NCI-H1694 (cell line): Measurements from ENCODE around the gene FSIP1.
A peak's percentile ranks its signal among the peaks of the same experiment; 100 is the strongest.

Source experiments
- DNase-seq: peaks from one replicate; lab custom pipeline; 2025; lab: John Stamatoyannopoulos, UW

Gene FSIP1

DNA sequence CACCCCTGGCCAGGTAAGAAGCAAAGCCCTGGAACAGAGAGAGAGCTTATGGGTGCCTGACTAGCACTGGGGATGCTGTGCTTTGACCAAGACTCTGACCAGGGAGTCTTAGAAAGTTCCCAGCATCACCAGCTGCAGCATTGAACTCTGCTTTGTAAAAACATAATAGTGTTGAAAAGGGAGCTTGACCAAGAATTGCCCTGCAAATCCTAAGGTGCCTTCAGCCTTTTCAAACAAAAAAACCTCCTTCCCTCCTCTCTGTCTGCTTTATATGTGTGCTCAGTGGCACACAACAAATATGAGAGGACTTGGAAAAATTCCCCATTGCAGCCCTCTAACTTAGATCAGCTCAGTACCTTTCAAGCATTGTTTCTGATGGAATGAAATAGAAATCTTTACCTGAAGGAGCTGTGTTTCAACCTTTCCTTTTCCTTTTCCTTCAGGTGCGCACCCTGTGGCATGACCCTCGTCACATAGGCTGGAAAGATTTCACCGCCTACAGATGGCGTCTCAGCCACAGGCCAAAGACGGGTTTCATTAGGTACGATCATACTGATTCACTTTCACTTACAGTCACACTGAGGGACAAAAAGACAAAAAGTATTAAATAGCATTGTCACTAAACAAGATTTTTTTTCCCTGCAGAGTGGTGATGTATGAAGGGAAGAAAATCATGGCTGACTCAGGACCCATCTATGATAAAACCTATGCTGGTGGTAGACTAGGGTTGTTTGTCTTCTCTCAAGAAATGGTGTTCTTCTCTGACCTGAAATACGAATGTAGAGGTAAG is 188.8 kb downstream of the FSIP1 start:
- DNase-seq: no peak

DNA sequence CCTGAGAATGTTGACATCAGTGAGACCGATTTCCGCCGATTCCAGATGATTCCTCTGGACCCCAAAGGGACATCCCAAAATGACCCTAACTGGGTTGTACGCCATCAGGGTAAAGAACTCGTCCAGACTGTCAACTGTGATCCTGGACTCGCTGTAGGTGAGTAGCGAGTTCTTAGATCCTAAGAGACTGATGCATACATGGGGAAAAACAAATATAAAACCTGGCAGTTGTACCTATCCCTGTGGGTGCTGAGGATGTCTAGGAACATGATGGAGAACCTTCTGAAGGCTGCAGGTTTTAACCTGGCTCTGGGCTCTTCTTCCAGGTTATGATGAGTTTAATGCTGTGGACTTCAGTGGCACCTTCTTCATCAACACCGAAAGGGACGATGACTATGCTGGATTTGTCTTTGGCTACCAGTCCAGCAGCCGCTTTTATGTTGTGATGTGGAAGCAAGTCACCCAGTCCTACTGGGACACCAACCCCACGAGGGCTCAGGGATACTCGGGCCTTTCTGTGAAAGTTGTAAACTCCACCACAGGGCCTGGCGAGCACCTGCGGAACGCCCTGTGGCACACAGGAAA is 189.5 kb downstream of the FSIP1 start:
- DNase-seq: no peak

DNA sequence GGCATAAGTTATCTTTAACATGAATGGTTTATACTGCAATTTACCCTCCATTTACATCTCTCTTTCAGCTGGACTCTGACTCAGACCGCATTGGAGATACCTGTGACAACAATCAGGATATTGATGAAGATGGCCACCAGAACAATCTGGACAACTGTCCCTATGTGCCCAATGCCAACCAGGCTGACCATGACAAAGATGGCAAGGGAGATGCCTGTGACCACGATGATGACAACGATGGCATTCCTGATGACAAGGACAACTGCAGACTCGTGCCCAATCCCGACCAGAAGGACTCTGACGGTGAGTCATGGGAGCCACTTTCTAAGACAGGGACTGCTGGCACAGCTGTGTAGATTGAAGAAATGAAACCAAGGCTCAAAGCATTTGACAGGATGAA is 190.1 kb downstream of the FSIP1 start:
- DNase-seq: no peak

DNA sequence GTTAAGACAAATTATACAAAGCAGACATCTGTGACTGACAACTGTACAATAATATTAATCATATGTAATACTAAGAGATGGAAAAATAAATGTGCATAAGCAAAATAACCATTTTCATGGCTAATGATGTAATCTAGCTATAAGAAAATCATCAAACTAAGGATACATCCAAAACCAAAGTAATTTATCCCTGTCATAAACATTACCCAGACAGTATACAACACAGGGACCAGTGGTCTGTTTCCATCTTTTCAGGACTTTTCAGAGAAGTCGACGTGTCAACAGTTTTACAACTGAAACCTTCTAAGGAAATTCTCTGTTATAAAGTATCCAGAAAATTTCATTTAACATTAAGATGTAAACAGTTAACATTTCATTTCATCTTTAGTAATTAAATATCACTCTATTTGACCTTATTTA is 190.7 kb downstream of the FSIP1 start:
- DNase-seq: no peak

GRCh38 chr15:39591141-39591895 is 191.3 kb downstream of the FSIP1 start:
- DNase-seq: no peak

GRCh38 chr15:39589815-39590644 is 192.6 kb downstream of the FSIP1 start:
- no peak for DNase-seq

DNA sequence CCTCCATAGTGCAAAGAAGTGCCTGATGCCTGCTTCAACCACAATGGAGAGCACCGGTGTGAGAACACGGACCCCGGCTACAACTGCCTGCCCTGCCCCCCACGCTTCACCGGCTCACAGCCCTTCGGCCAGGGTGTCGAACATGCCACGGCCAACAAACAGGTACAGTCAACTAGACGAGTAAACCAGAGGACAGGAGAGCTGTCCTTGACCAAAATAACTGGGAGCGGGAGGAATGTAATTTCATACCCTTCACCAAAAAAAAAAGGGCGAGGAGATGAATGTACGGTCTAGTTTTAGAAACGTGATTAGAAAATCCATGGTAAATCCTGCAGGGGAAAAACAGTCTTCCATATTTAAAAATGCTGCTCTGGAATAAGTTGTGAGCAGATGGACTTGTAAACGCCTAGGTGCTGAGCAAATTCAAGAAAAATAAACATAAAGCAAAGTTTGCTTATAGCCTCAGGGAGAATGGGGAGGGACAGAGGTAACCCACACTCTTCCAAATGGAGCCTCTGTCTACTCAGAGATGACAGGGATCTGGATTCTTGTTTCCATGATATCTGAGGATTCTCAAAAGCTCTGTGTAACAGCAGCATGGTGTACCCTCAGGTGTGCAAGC is 193.3 kb downstream of the FSIP1 start:
- DNase-seq: no peak

DNA sequence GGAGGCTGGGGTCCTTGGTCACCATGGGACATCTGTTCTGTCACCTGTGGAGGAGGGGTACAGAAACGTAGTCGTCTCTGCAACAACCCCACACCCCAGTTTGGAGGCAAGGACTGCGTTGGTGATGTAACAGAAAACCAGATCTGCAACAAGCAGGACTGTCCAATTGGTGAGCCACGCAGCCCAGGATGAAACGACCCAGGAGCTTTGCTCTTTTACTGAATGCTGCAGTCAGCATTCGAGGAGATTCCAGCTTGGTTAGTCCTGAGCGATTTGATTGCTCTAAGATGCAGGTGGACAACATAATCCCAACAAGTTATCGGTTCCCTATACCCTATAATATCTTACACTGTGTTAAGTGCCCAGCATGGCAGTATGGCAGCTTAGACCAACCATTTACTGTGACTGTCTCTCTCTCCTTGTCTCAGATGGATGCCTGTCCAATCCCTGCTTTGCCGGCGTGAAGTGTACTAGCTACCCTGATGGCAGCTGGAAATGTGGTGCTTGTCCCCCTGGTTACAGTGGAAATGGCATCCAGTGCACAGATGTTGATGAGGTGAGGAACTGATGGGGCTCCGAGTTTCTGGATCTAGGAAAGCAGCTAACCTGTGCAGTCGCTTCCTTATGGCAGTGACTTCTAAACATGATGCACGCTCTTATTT is 194.0 kb downstream of the FSIP1 start:
- no peak for DNase-seq

DNA sequence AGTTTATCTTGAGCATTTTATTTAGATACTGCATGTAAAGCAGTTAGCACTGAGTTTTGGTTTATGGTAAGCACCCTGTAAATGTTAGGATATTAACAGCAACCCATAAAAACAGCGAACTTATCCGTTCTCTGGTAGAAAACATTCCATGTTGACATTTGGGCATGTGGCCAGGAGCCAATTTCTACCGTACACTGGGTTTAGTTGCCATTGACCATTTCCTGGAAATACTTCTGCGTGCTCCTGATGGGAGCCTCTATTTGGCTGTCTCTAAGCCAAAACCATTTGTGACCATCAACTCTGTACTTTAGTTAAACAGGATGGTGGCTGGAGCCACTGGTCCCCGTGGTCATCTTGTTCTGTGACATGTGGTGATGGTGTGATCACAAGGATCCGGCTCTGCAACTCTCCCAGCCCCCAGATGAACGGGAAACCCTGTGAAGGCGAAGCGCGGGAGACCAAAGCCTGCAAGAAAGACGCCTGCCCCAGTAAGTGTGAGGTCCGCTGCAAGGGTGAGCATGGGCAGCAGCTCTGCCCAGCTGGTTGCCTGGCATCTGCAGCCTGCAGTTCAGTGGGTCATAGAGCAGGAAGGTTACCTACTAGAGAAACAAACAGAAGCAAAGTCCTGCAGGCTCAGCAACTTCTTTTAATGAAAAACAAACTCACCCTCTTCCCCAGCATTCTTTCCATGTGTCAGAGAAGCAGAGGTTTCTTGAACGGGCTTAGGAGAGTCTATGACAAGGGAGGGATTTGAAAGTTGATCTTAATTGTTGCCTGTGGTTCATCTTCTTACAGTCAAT is 194.7 kb downstream of the FSIP1 start:
- no peak for DNase-seq

DNA sequence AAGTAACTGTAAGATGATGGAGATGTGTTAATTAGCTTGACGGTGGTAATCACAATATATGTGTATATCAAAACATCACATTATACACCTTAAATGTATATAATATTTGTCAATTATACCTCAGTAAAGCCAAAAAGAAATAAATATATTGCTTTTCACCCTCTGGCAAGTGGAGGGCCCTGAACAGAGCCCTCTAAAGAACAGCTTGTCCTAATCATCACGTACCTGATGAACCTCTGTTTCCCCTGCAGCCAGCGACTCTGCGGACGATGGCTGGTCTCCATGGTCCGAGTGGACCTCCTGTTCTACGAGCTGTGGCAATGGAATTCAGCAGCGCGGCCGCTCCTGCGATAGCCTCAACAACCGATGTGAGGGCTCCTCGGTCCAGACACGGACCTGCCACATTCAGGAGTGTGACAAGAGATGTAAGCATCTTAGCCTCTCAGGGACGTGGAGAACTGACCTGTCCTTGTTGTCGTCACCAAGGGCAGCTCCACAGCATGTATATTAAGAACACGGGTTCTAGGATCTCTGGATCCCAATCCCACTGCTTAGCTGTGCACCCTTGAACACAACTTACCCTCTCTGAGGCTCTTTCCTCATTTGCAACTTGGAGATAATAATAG is 195.4 kb downstream of the FSIP1 start:
- no peak for DNase-seq

GRCh38 chr15:39586387-39587095 is 196.1 kb downstream of the FSIP1 start:
- no peak for DNase-seq

DNA sequence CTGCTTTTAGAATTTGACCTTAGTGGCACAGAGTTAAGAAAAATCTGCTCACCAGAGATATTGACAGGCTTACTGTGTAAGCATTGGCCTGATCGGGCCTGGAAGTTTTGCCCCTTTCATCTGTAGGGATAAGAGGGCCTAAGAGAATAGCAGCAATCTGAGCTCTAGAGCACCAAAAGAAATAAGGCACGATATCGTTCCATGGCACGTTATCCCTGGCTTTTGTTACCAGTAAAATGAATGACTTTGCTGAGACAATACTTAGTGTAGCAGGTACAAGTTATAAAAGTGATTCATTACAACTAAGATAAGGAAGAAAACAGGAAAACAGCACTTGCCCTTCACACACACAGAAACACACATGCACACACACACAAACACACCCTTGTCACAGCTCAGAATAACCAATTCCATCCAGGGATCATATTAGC is 196.8 kb downstream of the FSIP1 start:
- no peak for DNase-seq

- DNase-seq: peak; percentile 44
Observed at GRCh38 chr15:39585389-39585841, 197.2 kb downstream of the FSIP1 start.

GRCh38 chr15:39584662-39585388 is 197.8 kb downstream of the FSIP1 start:
- no peak for DNase-seq

GRCh38 chr15:39584266-39584659 is 198.4 kb downstream of the FSIP1 start:
- no peak for DNase-seq

DNA sequence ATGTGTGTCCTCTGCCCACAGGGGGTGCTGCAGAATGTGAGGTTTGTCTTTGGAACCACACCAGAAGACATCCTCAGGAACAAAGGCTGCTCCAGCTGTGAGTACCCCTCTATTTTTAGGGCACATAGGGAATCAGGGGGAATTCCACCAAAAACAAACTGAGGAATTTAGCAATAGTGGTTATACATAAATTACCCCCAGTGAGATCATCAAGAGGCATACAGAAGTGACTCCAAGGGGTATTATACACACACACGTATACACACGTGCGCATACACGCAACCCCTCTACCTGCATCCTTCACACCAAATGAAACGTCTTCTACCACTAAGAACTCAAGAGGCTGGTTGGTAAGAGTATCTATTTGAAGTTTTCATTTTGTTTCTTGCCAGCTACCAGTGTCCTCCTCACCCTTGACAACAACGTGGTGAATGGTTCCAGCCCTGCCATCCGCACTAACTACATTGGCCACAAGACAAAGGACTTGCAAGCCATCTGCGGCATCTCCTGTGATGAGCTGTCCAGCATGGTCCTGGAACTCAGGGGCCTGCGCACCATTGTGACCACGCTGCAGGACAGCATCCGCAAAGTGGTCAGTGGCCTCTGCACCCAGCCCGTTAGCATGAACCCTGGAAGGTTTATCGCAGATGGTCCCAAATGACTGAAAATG is 198.9 kb downstream of the FSIP1 start:
- no peak for DNase-seq

GRCh38 chr15:39582977-39583595 is 199.6 kb downstream of the FSIP1 start:
- no peak for DNase-seq
